SU-DHL-6 (cell line): Measurements from ENCODE around the gene CFHR4.
A peak's percentile ranks its signal among the peaks of the same experiment; 100 is the strongest.

Experiments
- H2AFZ ChIP-seq: fragments of 200-600 bp; sonication (generic); 2 replicates; pipeline ENCODE4 v1.6.1; 2014; ENCODE audit warnings: low read depth, mild to moderate bottlenecking, moderate library complexity, mixed read lengths, antibody characterized with exemption, low read length; ENCODE audit not compliant: severe bottlenecking
- H3F3A ChIP-seq: fragments of 200-600 bp; shearing (Covaris generic); 2 replicates; pipeline ENCODE4 v1.6.0; 2016; ENCODE audit warnings: antibody characterized with exemption, mild to moderate bottlenecking; ENCODE audit not compliant: insufficient read depth
- H3K27ac ChIP-seq: fragments of 200-600 bp; sonication (generic); 2 replicates; pipeline ENCODE4 v1.5.1; 2016; ENCODE audit warnings: low read depth, mild to moderate bottlenecking, low read length, moderate library complexity, mixed read lengths
- H3K27me3 ChIP-seq: fragments of 200-600 bp; sonication (generic), shearing (Covaris generic); 2 replicates; pipeline ENCODE4 v1.6.0; 2014; ENCODE audit warnings: mild to moderate bottlenecking, low read length
- H3K36me3 ChIP-seq: fragments of 200-600 bp; sonication (generic); 2 replicates; pipeline ENCODE4 v1.6.1; 2014; ENCODE audit warnings: mild to moderate bottlenecking, low read length, mixed read lengths
- H3K4me2 ChIP-seq: fragments of 300-600, 200-600 bp; shearing (Covaris generic), sonication (generic); 2 replicates; pipeline ENCODE4 v1.6.0; 2014; ENCODE audit warnings: low read length, low read depth, mild to moderate bottlenecking; ENCODE audit not compliant: poor library complexity, severe bottlenecking
- H3K4me3 ChIP-seq: fragments of 200-600 bp; sonication (generic); 2 replicates; pipeline ENCODE4 v1.5.1; 2014; ENCODE audit warnings: antibody characterized with exemption, low read length, mild to moderate bottlenecking, mixed read lengths; ENCODE audit not compliant: insufficient read depth, poor library complexity, severe bottlenecking
- H3K79me2 ChIP-seq: fragments of 200-600 bp; sonication (generic); 2 replicates; pipeline ENCODE4 v1.6.1; 2014; ENCODE audit warnings: mild to moderate bottlenecking, low read length, moderate library complexity; ENCODE audit not compliant: insufficient read depth
- H3K9ac ChIP-seq: fragments of 200-600 bp; sonication (generic); 2 replicates; pipeline ENCODE4 v1.7.0; 2014; ENCODE audit warnings: mild to moderate bottlenecking, low read length
- H3K9me2 ChIP-seq: fragments of 200-600 bp; sonication (generic); replicated peaks from 2 replicates; pipeline ENCODE4 v1.6.1; 2014; ENCODE audit warnings: low read length; ENCODE audit not compliant: insufficient read depth
- H3K9me3 ChIP-seq: fragments of 200-600 bp; sonication (generic); 2 replicates; pipeline ENCODE4 v1.6.1; 2014; ENCODE audit warnings: low read length, mixed read lengths; ENCODE audit not compliant: insufficient read depth
- H4K20me1 ChIP-seq: fragments of 200-600 bp; sonication (generic); 2 replicates; pipeline ENCODE4 v1.6.1; 2014; ENCODE audit warnings: low read depth, mild to moderate bottlenecking, antibody characterized with exemption, low read length, moderate library complexity, mixed read lengths
- CTCF ChIP-seq: fragments of 200-600 bp; sonication (generic); IDR thresholded peaks from one replicate; pipeline ENCODE4 v1.5.1; 2017; ENCODE audit warnings: antibody characterized with exemption, mild to moderate bottlenecking, low read length, moderate library complexity; ENCODE audit not compliant: insufficient read depth, poor library complexity, severe bottlenecking
- EZH2phosphoT487 ChIP-seq: fragments of 200-600 bp; sonication (generic), shearing (Covaris generic); conservative IDR thresholded peaks from 2 replicates; pipeline ENCODE4 v1.6.1; 2018; ENCODE audit warnings: mild to moderate bottlenecking, antibody characterized with exemption, low read length, moderate library complexity, mixed read lengths

Gene CFHR4

GRCh38 chr1:196890668-196891067 is 2.8 kb downstream of the CFHR4 start:
- no peaks in the 10 kb centered on the region for H3K9me2 ChIP-seq
- no peak overlapping the region for H3K4me3 ChIP-seq
- no peaks in the 10 kb centered on the region for H3F3A ChIP-seq
- no peaks in the 10 kb centered on the region for H3K27me3 ChIP-seq
- H3K36me3 ChIP-seq, result no peaks in the 10 kb centered on the region
- H2AFZ ChIP-seq, result peak overlapping the region; percentile 38
- H3K4me2 ChIP-seq, result no peak overlapping the region
- H3K9me3 ChIP-seq, result no peaks in the 10 kb centered on the region
- no peak overlapping the region for H3K27ac ChIP-seq
- H3K79me2 ChIP-seq, result no peaks in the 10 kb centered on the region
- TF ChIP-seq EZH2phosphoT487 (no peak), CTCF (no peak)
- H4K20me1 ChIP-seq, result no peaks in the 10 kb centered on the region
- no peak overlapping the region for H3K9ac ChIP-seq

DNA sequence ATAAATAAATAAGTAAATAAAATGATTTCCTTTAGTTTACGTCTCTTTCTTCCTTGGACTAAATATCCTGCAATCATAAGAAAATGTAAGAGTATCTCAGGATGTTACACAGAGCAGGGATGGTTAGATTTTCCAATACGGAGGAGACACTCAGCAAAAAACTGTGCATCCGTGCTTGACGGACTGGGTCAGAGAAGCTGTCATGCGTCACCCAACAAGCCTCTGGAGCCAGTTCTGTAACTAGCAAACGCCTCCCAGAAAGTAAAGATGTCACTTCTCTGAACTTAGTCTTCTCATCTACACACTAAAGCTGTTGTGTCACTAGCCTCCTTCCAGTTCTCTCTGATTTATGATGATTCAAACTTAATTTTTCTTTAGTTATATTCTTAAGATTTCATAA is 3.4 kb downstream of the CFHR4 start:
- Histone ChIP-seq H2AFZ (no peak overlapping the region), H3K79me2 (no peaks in the 10 kb centered on the region), H3K4me2 (no peak overlapping the region), H3K27ac (no peak overlapping the region), H3K4me3 (no peak overlapping the region), H3K9me2 (no peaks in the 10 kb centered on the region), H3K9me3 (no peaks in the 10 kb centered on the region), H3K36me3 (no peaks in the 10 kb centered on the region), H4K20me1 (no peaks in the 10 kb centered on the region), H3F3A (no peaks in the 10 kb centered on the region), H3K27me3 (no peaks in the 10 kb centered on the region), H3K9ac (no peak overlapping the region)
- TF ChIP-seq CTCF, result no peak
- TF ChIP-seq EZH2phosphoT487, result no peak

GRCh38 chr1:196896355-196896754 is 8.5 kb downstream of the CFHR4 start:
- Histone ChIP-seq H3K9me2 (no peaks in the 10 kb centered on the region), H3K27ac (no peak overlapping the region), H4K20me1 (no peaks in the 10 kb centered on the region), H3F3A (no peaks in the 10 kb centered on the region), H3K36me3 (no peaks in the 10 kb centered on the region), H3K4me2 (no peak overlapping the region), H3K4me3 (no peak overlapping the region), H3K27me3 (no peaks in the 10 kb centered on the region), H2AFZ (peak overlapping the region; percentile 29), H3K9me3 (no peaks in the 10 kb centered on the region), H3K79me2 (no peaks in the 10 kb centered on the region), H3K9ac (no peak overlapping the region)
- no peak for TF ChIP-seq CTCF
- no peak for TF ChIP-seq EZH2phosphoT487
